GM10248 (cell line): ENCODE results near the gene ZDHHC3.

Experiments used
- CTCF ChIA-PET: fragments of 300-600 bp; sonication (Branson Sonifier 250); formaldehyde crosslinking; extraction: SDS; loops from one replicate; lab custom pipeline; 2021; ENCODE audit warnings: antibody characterized with exemption; lab: Yijun Ruan, JAX
- POLR2A ChIA-PET: fragments of 350-650 bp; sonication (Branson Sonifier 250); formaldehyde crosslinking; extraction: SDS; loops from one replicate; lab custom pipeline; 2020; ENCODE audit warnings: antibody characterized with exemption; lab: Yijun Ruan, JAX
- DNase-seq: peaks from one replicate; pipeline ENCODE4 v3.0.0; 2012; ENCODE audit errors: extremely low spot score
- TF ChIP-seq, protein P1 (sequence below): IDR thresholded peaks from 2 replicates; pipeline ENCODE4 v1.5.1; 2012; ENCODE audit warnings: mild to moderate bottlenecking, low read depth; ENCODE audit errors: extremely low read depth, missing control alignments, control extremely low read depth

Gene ZDHHC3

DNA sequence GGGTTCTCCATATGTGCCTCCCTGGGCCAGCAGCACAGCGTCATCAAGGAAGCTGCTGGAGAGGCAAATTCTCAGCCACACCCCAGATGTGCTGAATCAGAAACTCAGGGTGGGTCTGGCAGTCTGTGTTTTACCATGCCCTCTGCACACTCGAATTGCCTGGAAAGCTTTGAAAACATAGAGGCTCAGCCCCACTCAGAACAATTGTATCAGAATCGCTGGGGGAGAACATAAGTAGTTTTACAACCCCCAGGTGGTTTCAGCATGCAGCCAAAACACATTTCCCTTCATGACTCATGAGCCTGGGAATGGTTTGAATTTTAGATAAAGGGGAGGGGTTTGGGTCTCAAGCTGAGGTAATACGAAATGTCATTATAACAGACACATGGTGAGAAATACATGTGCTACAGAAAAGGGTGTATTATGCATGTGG, 92.0 kb downstream of the ZDHHC3 start:
- TF ChIP-seq, protein P1, sequence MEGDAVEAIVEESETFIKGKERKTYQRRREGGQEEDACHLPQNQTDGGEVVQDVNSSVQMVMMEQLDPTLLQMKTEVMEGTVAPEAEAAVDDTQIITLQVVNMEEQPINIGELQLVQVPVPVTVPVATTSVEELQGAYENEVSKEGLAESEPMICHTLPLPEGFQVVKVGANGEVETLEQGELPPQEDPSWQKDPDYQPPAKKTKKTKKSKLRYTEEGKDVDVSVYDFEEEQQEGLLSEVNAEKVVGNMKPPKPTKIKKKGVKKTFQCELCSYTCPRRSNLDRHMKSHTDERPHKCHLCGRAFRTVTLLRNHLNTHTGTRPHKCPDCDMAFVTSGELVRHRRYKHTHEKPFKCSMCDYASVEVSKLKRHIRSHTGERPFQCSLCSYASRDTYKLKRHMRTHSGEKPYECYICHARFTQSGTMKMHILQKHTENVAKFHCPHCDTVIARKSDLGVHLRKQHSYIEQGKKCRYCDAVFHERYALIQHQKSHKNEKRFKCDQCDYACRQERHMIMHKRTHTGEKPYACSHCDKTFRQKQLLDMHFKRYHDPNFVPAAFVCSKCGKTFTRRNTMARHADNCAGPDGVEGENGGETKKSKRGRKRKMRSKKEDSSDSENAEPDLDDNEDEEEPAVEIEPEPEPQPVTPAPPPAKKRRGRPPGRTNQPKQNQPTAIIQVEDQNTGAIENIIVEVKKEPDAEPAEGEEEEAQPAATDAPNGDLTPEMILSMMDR = no peak
- ChIA-PET CTCF (interaction anchor here (2.1 kb wide), 1 partner anchor 31 kb away, joined by 5 read pairs; no protein-coding TSS in a partner anchor), POLR2A (no interaction called here)
- no peak for DNase-seq

- POLR2A ChIA-PET = no interaction called here
- CTCF ChIA-PET = interaction anchor here (1.1 to 2.1 kb wide), 2 partner anchors 31 kb away, joined by 3 to 5 read pairs; no protein-coding TSS in a partner anchor
- TF ChIP-seq, protein P1 = no peak
- no peak for DNase-seq
These were observed 92.6 kb downstream of the ZDHHC3 start for GRCh38 chr3:44883213-44883955.

- POLR2A ChIA-PET = no interaction called here
- TF ChIP-seq, protein P1 = no peak
- CTCF ChIA-PET = no interaction called here
- DNase-seq = no peak
These were observed 95.7 kb downstream of the ZDHHC3 start for GRCh38 chr3:44880284-44880683.

DNA sequence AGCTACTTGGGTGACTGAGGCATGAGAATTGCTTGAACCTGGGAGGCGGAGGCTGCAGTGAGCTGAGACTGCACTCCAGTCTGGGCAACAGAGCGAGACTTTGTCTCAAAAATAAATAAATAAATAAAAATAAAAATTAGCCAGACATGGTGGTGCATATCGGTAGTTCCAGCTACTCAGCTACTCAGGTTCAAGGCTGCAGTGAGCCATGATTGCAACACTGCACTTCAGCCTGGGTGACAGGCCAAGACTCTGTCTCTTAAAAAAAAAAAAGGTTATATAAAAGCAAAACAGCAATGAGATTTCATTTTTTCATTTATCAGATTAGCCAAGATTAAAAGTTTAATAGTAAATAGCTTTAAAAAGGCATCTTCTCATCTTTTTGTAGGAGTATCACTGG, 98.6 kb downstream of the ZDHHC3 start:
- no peak for DNase-seq
- TF ChIP-seq, protein P1 = no peak
- POLR2A ChIA-PET = no interaction called here
- CTCF ChIA-PET = interaction anchor here (1.3 to 1.6 kb wide), 2 partner anchors 37 to 54 kb away, joined by 3 to 5 read pairs; no protein-coding TSS in a partner anchor

GRCh38 chr3:44875596-44875995, 100.4 kb downstream of the ZDHHC3 start:
- CTCF ChIA-PET = no interaction called here
- TF ChIP-seq, protein P1 = no peak
- POLR2A ChIA-PET = no interaction called here
- DNase-seq = no peak
